AG09309 (cell line): Measurements from ENCODE around the gene RABIF.
"Not testable (repeated sequence)": the region's sequence is repeated elsewhere in the genome, so short reads cannot be mapped to it uniquely, and the experiment has no call there.

Experiments used
- DNase-seq: peaks from one replicate; pipeline ENCODE4 v3.0.0-alpha.2; 2010; ENCODE audit warnings: low read depth
- H3K4me3 ChIP-seq: 2 replicates; pipeline ENCODE4 v1.5.1; 2011; ENCODE audit warnings: mild to moderate bottlenecking, low read depth, low read length, moderate library complexity; ENCODE audit not compliant: control insufficient read depth
- TF ChIP-seq, protein P1 (sequence below): IDR thresholded peaks from 2 replicates; pipeline ENCODE4 v1.5.1; 2011; ENCODE audit warnings: mild to moderate bottlenecking, low read depth, low read length, inconsistent platforms; ENCODE audit not compliant: insufficient read depth, control insufficient read depth; ENCODE audit errors: missing control alignments

The RABIF gene

GRCh38 chr1:202905331-202905730 is 16.4 kb upstream of the RABIF start:
- no peak overlapping the region for H3K4me3 ChIP-seq
- TF ChIP-seq, protein P1, sequence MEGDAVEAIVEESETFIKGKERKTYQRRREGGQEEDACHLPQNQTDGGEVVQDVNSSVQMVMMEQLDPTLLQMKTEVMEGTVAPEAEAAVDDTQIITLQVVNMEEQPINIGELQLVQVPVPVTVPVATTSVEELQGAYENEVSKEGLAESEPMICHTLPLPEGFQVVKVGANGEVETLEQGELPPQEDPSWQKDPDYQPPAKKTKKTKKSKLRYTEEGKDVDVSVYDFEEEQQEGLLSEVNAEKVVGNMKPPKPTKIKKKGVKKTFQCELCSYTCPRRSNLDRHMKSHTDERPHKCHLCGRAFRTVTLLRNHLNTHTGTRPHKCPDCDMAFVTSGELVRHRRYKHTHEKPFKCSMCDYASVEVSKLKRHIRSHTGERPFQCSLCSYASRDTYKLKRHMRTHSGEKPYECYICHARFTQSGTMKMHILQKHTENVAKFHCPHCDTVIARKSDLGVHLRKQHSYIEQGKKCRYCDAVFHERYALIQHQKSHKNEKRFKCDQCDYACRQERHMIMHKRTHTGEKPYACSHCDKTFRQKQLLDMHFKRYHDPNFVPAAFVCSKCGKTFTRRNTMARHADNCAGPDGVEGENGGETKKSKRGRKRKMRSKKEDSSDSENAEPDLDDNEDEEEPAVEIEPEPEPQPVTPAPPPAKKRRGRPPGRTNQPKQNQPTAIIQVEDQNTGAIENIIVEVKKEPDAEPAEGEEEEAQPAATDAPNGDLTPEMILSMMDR: no peak
- no peak for DNase-seq

DNA sequence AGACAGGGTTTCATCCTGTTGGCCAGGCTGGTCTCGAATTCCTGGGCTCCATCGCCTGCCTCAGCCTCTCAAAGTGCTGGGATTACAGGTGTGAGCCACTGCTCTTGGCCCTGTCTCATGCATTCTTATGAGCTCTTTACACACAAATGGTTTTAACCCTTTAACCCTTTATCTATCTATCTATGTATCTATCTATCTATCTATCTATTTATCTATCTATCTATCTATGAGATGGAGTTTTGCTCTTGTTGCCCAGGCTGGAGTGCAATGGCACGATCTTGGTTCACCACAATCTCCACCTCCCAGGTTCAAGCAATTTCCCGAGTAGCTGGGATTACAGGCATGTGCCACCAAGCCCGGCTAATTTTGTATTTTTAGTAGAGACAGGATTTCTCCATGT is 14.9 kb upstream of the RABIF start:
- DNase-seq, H3K4me3 ChIP-seq: not testable (repeated sequence)

GRCh38 chr1:202901555-202901954 is 12.6 kb upstream of the RABIF start:
- no peak for DNase-seq

GRCh38 chr1:202892501-202892900 is 3.6 kb upstream of the RABIF start:
- DNase-seq: no peak
- no peak overlapping the region for H3K4me3 ChIP-seq
- TF ChIP-seq, protein P1: no peak

More at GRCh38 chr1:202901555-202901954, 12.6 kb upstream of the RABIF start:
- TF ChIP-seq, protein P1: no peak
- no peak overlapping the region for H3K4me3 ChIP-seq

GRCh38 chr1:202890392-202890791 is 1.4 kb upstream of the RABIF start:
- no peak for DNase-seq
- H3K4me3 ChIP-seq: no peak overlapping the region
- TF ChIP-seq, protein P1: no peak

DNA sequence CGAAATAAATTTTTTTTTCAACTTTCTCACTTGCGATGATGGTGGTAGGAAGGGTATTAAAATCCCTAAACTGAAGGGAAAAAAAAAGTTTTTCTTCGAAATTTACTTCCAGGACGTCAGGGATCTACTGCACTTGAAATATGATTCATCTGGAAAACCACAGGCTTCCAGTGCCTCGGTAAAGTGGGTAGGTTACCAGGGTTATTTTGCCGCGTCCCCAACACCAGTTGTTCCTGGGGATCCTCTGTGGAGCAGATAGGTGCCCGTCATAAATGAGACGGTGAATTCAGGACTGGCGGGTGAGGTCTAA is 773 bp downstream of the RABIF start:
- H3K4me3 ChIP-seq: peak overlapping the region; percentile 91
- TF ChIP-seq, protein P1: no peak
- no peak for DNase-seq

DNA sequence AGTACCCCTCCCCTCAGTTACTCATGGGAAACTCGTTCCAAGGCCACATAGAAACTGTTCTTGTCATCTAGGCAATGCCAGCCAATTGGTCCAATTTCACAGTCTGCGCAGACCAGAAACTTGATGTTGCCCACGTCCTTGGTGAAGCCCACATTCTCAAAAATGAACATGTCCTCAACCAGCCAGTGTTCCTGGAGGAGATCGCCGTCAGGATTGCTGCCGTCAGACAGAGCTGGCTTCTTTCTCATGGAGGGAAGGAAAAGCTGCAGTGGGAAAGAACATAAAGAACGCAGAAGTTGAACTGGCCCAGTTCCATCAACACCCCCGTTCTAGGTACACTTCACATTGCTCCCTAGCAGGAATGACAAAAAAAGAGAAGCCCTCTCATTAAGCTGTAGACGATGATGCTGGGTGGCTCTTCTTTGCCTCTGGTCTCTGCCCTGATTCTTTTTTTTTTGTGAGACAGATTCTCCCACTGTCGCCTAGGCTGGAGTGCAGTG is 7.9 kb downstream of the RABIF start:
- TF ChIP-seq, protein P1: no peak
- no peak overlapping the region for H3K4me3 ChIP-seq
- no peak for DNase-seq

DNA sequence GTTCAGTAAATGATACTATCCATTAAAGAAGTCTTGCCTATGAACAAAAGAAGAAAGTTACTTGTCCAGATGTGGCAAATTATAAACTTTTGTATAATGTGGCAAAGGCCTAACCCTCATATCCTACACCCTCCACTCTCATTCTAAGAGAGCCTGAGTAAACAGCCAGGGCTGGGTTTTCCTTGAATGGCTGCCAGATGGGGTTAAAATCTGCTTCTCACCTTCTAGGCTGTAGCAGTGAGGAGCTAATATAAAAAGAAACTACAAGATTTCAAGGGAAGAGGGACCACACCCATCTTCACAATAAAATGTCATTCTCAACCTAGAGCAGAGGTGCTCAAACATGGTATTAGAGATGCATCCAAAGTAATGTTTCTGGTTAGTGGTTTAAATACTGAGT is 8.9 kb downstream of the RABIF start:
- no peak for DNase-seq
- TF ChIP-seq, protein P1: no peak
- H3K4me3 ChIP-seq: no peak overlapping the region
